Motor neuron (in vitro differentiated cells): ENCODE measurements around the gene FXYD7. TPM values are rescaled to one million over a fixed set of nuclear protein-coding genes. Genes with fewer than 3 reads are reported as not detected.
"Not testable (repeated sequence)": the region's sequence is repeated elsewhere in the genome, so short reads cannot be mapped to it uniquely, and the experiment has no call there.

Source experiments
- ATAC-seq, 8 experiments: fragments of 200-7000 bp; cut with Tn5 transposase; replicated peaks in 6 of 8; 2 replicates each; pipeline ENCODE4 v1.8.0; 2021; ENCODE audit warnings: mild to moderate bottlenecking in 8 of 8, moderate library complexity in 8 of 8
- H3K27ac ChIP-seq, 2 donors: fragments of 250-450 bp; sonication (Bioruptor Pico); 2 replicates each; pipeline ENCODE4 v1.9.0; 2021; ENCODE audit warnings: antibody characterized with exemption in 2 of 2, mild to moderate bottlenecking in 2 of 2, moderate library complexity in 1 of 2
- H3K4me1 ChIP-seq, 2 donors: fragments of 250-450 bp; sonication (Bioruptor Pico); replicated peaks in 1 of 2; 2 replicates each; pipeline ENCODE4 v1.6.1; 2021; ENCODE audit warnings: antibody characterized with exemption in 2 of 2, mild to moderate bottlenecking in 2 of 2, moderate library complexity in 1 of 2
- H3K4me3 ChIP-seq, 5 donors: fragments of 250-450 bp; sonication (Bioruptor Pico); 2 replicates each; pipeline ENCODE4 v1.9.0; 2021; ENCODE audit warnings: antibody characterized with exemption in 5 of 5, mild to moderate bottlenecking in 5 of 5, moderate library complexity in 4 of 5
- whole genome bisulfite sequencing, 10 experiments: fragments of 450-650 bp; shearing (Covaris generic); methylation state at CpG; one replicate each; pipeline ENCODE4 v1.0.0; 2022; 5-methylcytosine and 5-hydroxymethylcytosine counted together
- in situ Hi-C, 9 experiments: fragments of 400-800 bp; cut with MboI; loops; one replicate each; pipeline ENCODE4 v1.15.0; 2021; ENCODE audit warnings: low sequenced_read_pairs in 9 of 9, low pct_unique_long_range_greater_than_20kb in 2 of 9; ENCODE audit not compliant: unreplicated experiment in 9 of 9
- total RNA-seq, 8 experiments: library from RNA; unstranded; fragments of 300-600 nt; gene quantifications; 2 replicates each; pipeline versions ENCODE4 v1.2.3 to v1.2.4, GENCODE V29; 2022

FXYD7 gene
- total RNA-seq, 8 experiments from 2014 or later, result 1.1 to 27.8 (median 14.5) TPM; not detected in 2

GRCh38 chr19:35125270-35125717, 17.8 kb upstream of the FXYD7 start:
- H3K27ac ChIP-seq, result no peak overlapping the region
- H3K4me1 ChIP-seq, result peaks cover 8 to 13% of the 10 kb centered on the region in 2 donors
- ATAC-seq, result no peak
- in situ Hi-C loops, result no loop called here
- 97 to 100% methylated on average over 1 to 5 of the region's 19 CpGs; no CpG with 5 or more reads in 8 of the 10 experiments for WGBS, 10 experiments
- H3K4me3 ChIP-seq, result no peak overlapping the region

GRCh38 chr19:35125749-35126623, 17.1 kb upstream of the FXYD7 start:
- Histone ChIP-seq H3K27ac (no peak overlapping the region), H3K4me3 (no peak overlapping the region), H3K4me1 (peaks cover 8 to 13% of the 10 kb centered on the region in 2 donors)
- ATAC-seq, result no peak
- 80 to 84% (median 83%) methylated on average over 1 to 6 of the region's 35 CpGs; no CpG with 5 or more reads in 7 of the 10 experiments for WGBS, 10 experiments
- in situ Hi-C loops, result no loop called here

- no peak overlapping the region for H3K4me3 ChIP-seq
- in situ Hi-C loops, result no loop called here
- WGBS, 10 experiments, result 80% methylated on average over 1 of the region's 20 CpGs; no CpG with 5 or more reads in 9 of the 10 experiments
- ATAC-seq, result peak in 4 of 8 experiments; percentile 11 to 54 (median 40)
- no peak overlapping the region for H3K27ac ChIP-seq
- peaks cover 8 to 13% of the 10 kb centered on the region in 2 donors for H3K4me1 ChIP-seq
These were observed 16.5 kb upstream of the FXYD7 start for GRCh38 chr19:35126624-35126959.

GRCh38 chr19:35127871-35128270, 15.2 kb upstream of the FXYD7 start:
- H3K4me1 ChIP-seq, result peaks cover 8 to 13% of the 10 kb centered on the region in 2 donors
- no peak overlapping the region for H3K4me3 ChIP-seq
- no peak overlapping the region for H3K27ac ChIP-seq
- ATAC-seq, result no peak
- in situ Hi-C loops, result no loop called here
- 57 to 100% (median 82%) methylated on average over 1 to 5 of the region's 7 CpGs; no CpG with 5 or more reads in 4 of the 10 experiments for WGBS, 10 experiments

- Histone ChIP-seq H3K27ac (no peak overlapping the region), H3K4me1 (peaks cover 8 to 13% of the 10 kb centered on the region in 2 donors), H3K4me3 (no peak overlapping the region)
- in situ Hi-C loops, result no loop called here
- 50 to 97% (median 78%) methylated on average over 1 to 5 of the region's 9 CpGs; no CpG with 5 or more reads in 2 of the 10 experiments for WGBS, 10 experiments
- no peak for ATAC-seq
These were observed 14.5 kb upstream of the FXYD7 start for GRCh38 chr19:35128398-35129057.

GRCh38 chr19:35129724-35130274, 13.3 kb upstream of the FXYD7 start:
- 58 to 81% (median 80%) methylated on average over 1 to 11 of the region's 14 CpGs; no CpG with 5 or more reads in 3 of the 10 experiments for WGBS, 10 experiments
- peaks cover 7 to 14% of the 10 kb centered on the region in 2 donors for H3K4me1 ChIP-seq
- H3K27ac ChIP-seq, in situ Hi-C loops, ATAC-seq, H3K4me3 ChIP-seq: not testable (repeated sequence)

GRCh38 chr19:35130761-35131720, 12.0 kb upstream of the FXYD7 start:
- Histone ChIP-seq H3K4me1 (peaks cover 16 to 19% of the 10 kb centered on the region in 2 donors), H3K4me3 (no peak overlapping the region), H3K27ac (no peak overlapping the region)
- in situ Hi-C loops, result no loop called here
- 30 to 100% (median 72%) methylated on average over 1 to 9 of the region's 31 CpGs; no CpG with 5 or more reads in 2 of the 10 experiments for WGBS, 10 experiments
- no peak for ATAC-seq

GRCh38 chr19:35132254-35132653, 10.8 kb upstream of the FXYD7 start:
- Histone ChIP-seq H3K27ac (no peak overlapping the region), H3K4me3 (no peak overlapping the region), H3K4me1 (peaks cover 14 to 16% of the 10 kb centered on the region in 2 donors)
- in situ Hi-C loops, result no loop called here
- ATAC-seq, result no peak

- Histone ChIP-seq H3K4me3 (no peak overlapping the region), H3K4me1 (peaks cover 23 to 24% of the 10 kb centered on the region in 2 donors), H3K27ac (no peak overlapping the region)
- ATAC-seq, result no peak
- WGBS, 10 experiments, result 71 to 92% methylated on average over 2 to 6 of the region's 11 CpGs; no CpG with 5 or more reads in 8 of the 10 experiments
- in situ Hi-C loops, result no loop called here
These were observed 9.2 kb upstream of the FXYD7 start for GRCh38 chr19:35133826-35134225.

GRCh38 chr19:35134601-35135242, 8.3 kb upstream of the FXYD7 start, which contains the start of gene LGI4:
Gene LGI4 (minus strand): TSS chr19:35135059. CDS start chr19:35134680, 379 bp downstream.
- WGBS, 10 experiments, result 25 to 48% (median 38%) methylated on average over 2 to 5 of the region's 15 CpGs; no CpG with 5 or more reads in 6 of the 10 experiments
- peak in 2 of 8 experiments; percentile 4 to 8 for ATAC-seq
- H3K27ac ChIP-seq, result peak within 1 kb of the TSS in 1 of 2 donors; percentile 19
- peaks cover 32 to 33% of the 10 kb centered on the region in 2 donors for H3K4me1 ChIP-seq
- in situ Hi-C loops, result no loop called here
- peak within 1 kb of the TSS in 1 of 5 donors; percentile 2 for H3K4me3 ChIP-seq

- peak overlapping the region in 1 of 5 donors; percentile 2 for H3K4me3 ChIP-seq
- in situ Hi-C loops, result no loop called here
- H3K4me1 ChIP-seq, result peaks cover 39 to 40% of the 10 kb centered on the region in 2 donors
These were observed 7.6 kb upstream of the FXYD7 start for GRCh38 chr19:35135389-35135909.

More at GRCh38 chr19:35135389-35135909, 7.6 kb upstream of the FXYD7 start:
- WGBS, 10 experiments, result 0% methylated on average over 1 to 4 of the region's 7 CpGs; no CpG with 5 or more reads in 6 of the 10 experiments
- H3K27ac ChIP-seq, result peak overlapping the region in 1 of 2 donors; percentile 9
- peak; percentile 42 to 94 (median 76) for ATAC-seq
